K562 (cell line): ENCODE results near the gene B3GAT3. TPM values are rescaled to one million over a fixed set of nuclear protein-coding genes. Genes with fewer than 3 reads are reported as not detected.

Experiments
- ARNT ChIP-seq, 2 experiments: fragments of 450-650 bp; IDR thresholded peaks; 2 replicates each; pipeline ENCODE4 v1.6.1; 2016; ENCODE audit warnings: mild to moderate bottlenecking in 1 of 2
- CBFA2T2 ChIP-seq: fragments of 450-650 bp; conservative IDR thresholded peaks from 2 replicates; pipeline ENCODE4 v1.6.1; 2017; ENCODE audit warnings: mild to moderate bottlenecking
- COPS2 ChIP-seq: fragments of 450-650 bp; conservative IDR thresholded peaks from 2 replicates; pipeline ENCODE4 v1.6.1; 2016; ENCODE audit warnings: mild to moderate bottlenecking, moderate library complexity
- DNMT1 ChIP-seq: fragments of 450-650 bp; IDR thresholded peaks from 2 replicates; pipeline ENCODE4 v1.6.1; 2016; ENCODE audit warnings: antibody characterized with exemption, mild to moderate bottlenecking
- E2F1 ChIP-seq: sonication (generic); formaldehyde crosslinking; IDR thresholded peaks from 2 replicates; pipeline ENCODE4 v1.8.1; 2023; ENCODE audit warnings: mild to moderate bottlenecking, missing genetic modification reagents, moderate library complexity
- ESRRB ChIP-seq: fragments of 250-450 bp; sonication (Bioruptor Pico); IDR thresholded peaks from 2 replicates; pipeline ENCODE4 v1.5.0; 2020; ENCODE audit warnings: mild to moderate bottlenecking, moderate library complexity, borderline replicate concordance
- FOXK2 ChIP-seq, 2 experiments: fragments of 450-650 bp; IDR thresholded peaks in 1 of 2; conservative IDR thresholded peaks in 1 of 2; 2 replicates each; pipeline ENCODE4 v1.6.1; 2016; ENCODE audit warnings: low read depth in 2 of 2, mild to moderate bottlenecking in 1 of 2
- HDAC1 ChIP-seq, 2 experiments: fragments of 450-650 bp; IDR thresholded peaks; 2 replicates each; pipeline ENCODE4 v1.6.1; 2016 to 2017; ENCODE audit warnings: inconsistent platforms in 1 of 2, mild to moderate bottlenecking in 1 of 2, moderate library complexity in 1 of 2
- HES1 ChIP-seq: fragments of 450-650 bp; IDR thresholded peaks from 2 replicates; pipeline ENCODE4 v1.6.1; 2016; ENCODE audit warnings: low read depth, mild to moderate bottlenecking, moderate library complexity
- HMGXB4 ChIP-seq: sonication (generic); formaldehyde crosslinking; IDR thresholded peaks from 2 replicates; pipeline ENCODE4 v1.8.1; 2023; ENCODE audit warnings: mild to moderate bottlenecking, missing genetic modification reagents
- MAZ ChIP-seq, 2 experiments: fragments of 450-650 bp in 1 of 2; sonication (generic) in 1 of 2; formaldehyde crosslinking; IDR thresholded peaks in 1 of 2; conservative IDR thresholded peaks in 1 of 2; 2 replicates each; pipeline versions ENCODE4 v1.4.0 to v1.5.0; 2020; ENCODE audit warnings: mild to moderate bottlenecking in 1 of 2, missing genetic modification reagents in 1 of 2
- NRF1 ChIP-seq, 2 experiments: fragments of 450-650 bp; IDR thresholded peaks in 1 of 2; conservative IDR thresholded peaks in 1 of 2; 2 replicates each; pipeline ENCODE4 v1.6.1; 2014; ENCODE audit warnings: mild to moderate bottlenecking in 2 of 2
- RFX5 ChIP-seq: IDR thresholded peaks from 2 replicates; pipeline ENCODE4 v1.6.1; 2011; ENCODE audit warnings: low read depth, mild to moderate bottlenecking, improper control_type of control experiment, low read length
- SFPQ ChIP-seq: fragments of 200-400 bp; formaldehyde crosslinking; IDR thresholded peaks from 2 replicates; pipeline ENCODE4 v1.6.1; 2017; ENCODE audit warnings: mild to moderate bottlenecking, low read depth, low read length, moderate library complexity
- SIN3A ChIP-seq, 2 experiments: fragments of 150-350 bp in 1 of 2; IDR thresholded peaks; 2 replicates each; pipeline ENCODE4 v1.6.1; 2011 to 2016; ENCODE audit warnings: borderline replicate concordance in 2 of 2, low read depth in 2 of 2, low read length in 2 of 2, mild to moderate bottlenecking in 2 of 2, moderate library complexity in 2 of 2; ENCODE audit not compliant: control insufficient read depth in 1 of 2
- STAT5B ChIP-seq: fragments of 250-450 bp; sonication (Bioruptor Pico); IDR thresholded peaks from 2 replicates; pipeline ENCODE4 v1.8.0; 2021; ENCODE audit warnings: mild to moderate bottlenecking, inconsistent platforms
- TBP ChIP-seq: optimal IDR thresholded peaks from 2 replicates; pipeline ENCODE3; 2011; ENCODE audit warnings: low read depth, low read length, improper control_type of control experiment
- ZNF165 ChIP-seq: fragments of 250-450 bp; sonication (Bioruptor Pico); IDR thresholded peaks from 2 replicates; pipeline ENCODE4 v1.4.0; 2020; ENCODE audit warnings: borderline replicate concordance
- ZNF263 ChIP-seq: sonication (generic); formaldehyde crosslinking; IDR thresholded peaks from 2 replicates; pipeline ENCODE4 v1.8.0; 2022; ENCODE audit warnings: mild to moderate bottlenecking, missing genetic modification reagents, borderline replicate concordance
- polyA plus RNA-seq, 8 experiments: library from polyadenylated mRNA; depleted of rRNA in 4 of 8; stranded (reverse) in 5 of 8; unstranded in 3 of 8; fragments of >200 nt; fragmentation: Nextera tagmentation in 2 of 8; fragmentation: Illumina TruSeq in 1 of 8; extraction: Ambion mirVana in 2 of 8; extraction: Trizol in 1 of 8; gene quantifications; 2 replicates each; pipeline versions ENCODE4 v1.2.1 to v1.2.3, GENCODE V29; 2011 to 2014; ENCODE audit warnings: inconsistent platforms in 1 of 8, missing spikeins in 1 of 8
- total RNA-seq, 7 experiments: library from RNA; depleted of rRNA in 6 of 7; stranded (reverse); fragments of >200 nt in 6 of 7; fragmentation: Illumina TruSeq in 2 of 7; extraction: Trizol in 2 of 7; gene quantifications; 2 replicates each; pipeline versions ENCODE4 v1.2.1 to v1.2.3, GENCODE V29; 2011 to 2021; ENCODE audit warnings: low replicate concordance in 1 of 7
- TF ChIP-seq, protein P1 (sequence below), 2 experiments: IDR thresholded peaks; 2 replicates each; pipeline ENCODE4 v1.6.1; 2012; ENCODE audit warnings: improper control_type of control experiment in 2 of 2, low read depth in 2 of 2, low read length in 2 of 2, borderline replicate concordance in 1 of 2

Gene B3GAT3
- total and polyA plus RNA-seq, 9 of the 15 experiments (the other 6 are each of a cell fraction or from before 2014, with no cell fraction given), result 0.30 to 64.0 (median 21.4) TPM

DNA sequence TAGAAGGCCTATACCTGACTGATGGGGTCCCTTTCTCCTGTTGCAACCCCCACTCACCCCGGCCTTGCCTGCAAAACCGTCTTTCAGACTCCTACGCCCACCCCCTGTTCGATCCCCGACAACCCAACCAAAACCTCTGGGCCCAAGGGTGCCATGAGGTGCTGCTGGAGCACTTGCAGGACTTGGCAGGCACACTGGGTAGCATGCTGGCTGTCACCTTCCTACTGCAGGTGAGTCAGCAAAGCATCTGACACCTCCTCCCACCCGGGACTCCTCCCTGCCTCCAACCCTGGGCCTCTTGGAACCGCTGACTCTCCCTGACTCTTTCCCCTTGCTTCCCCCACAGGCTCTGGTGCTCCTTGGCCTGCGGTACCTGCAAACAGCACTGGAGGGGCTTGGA, 7.5 kb downstream of the B3GAT3 start (continued):
- TF ChIP-seq ARNT (IDR thresholded peaks at IDR 0.05) (no peak), ZNF165 (CRISPR knock-in tag) (no peak), RFX5 (no peak), HDAC1 (IDR thresholded peaks at IDR 0.05) (0 out of 4 replicates have a peak, but pooled peaks of 1 of the 2 experiments have one; percentile 39), E2F1 (CRISPR knock-in tag) (no peak), MAZ (CRISPR knock-in tag; conservative IDR thresholded peaks at IDR 0.05 in 1 of 2, IDR thresholded peaks at IDR 0.05 in 1 of 2) (no peak), COPS2 (no peak), TBP (peak; percentile 54), STAT5B (CRISPR knock-in tag) (no peak), DNMT1 (no peak), SFPQ (no peak), HES1 (no peak), ZNF263 (CRISPR knock-in tag) (peak; percentile 89), FOXK2 (conservative IDR thresholded peaks at IDR 0.05 in 1 of 2, IDR thresholded peaks at IDR 0.05 in 1 of 2; ENCODE audit: low read depth in 2 of 2) (0 out of 4 replicates have a peak, but pooled peaks of 1 of the 2 experiments have one; percentile 21), HMGXB4 (no peak), CBFA2T2 (no peak), ESRRB (no peak), NRF1 (conservative IDR thresholded peaks at IDR 0.05 in 1 of 2, IDR thresholded peaks at IDR 0.05 in 1 of 2) (0 out of 4 replicates have a peak, but pooled peaks of 1 of the 2 experiments have one; percentile 14), SIN3A (IDR thresholded peaks at IDR 0.05; ENCODE audit: borderline replicate concordance in 2 of 2, control insufficient read depth in 1 of 2, low read depth in 2 of 2, low read length in 2 of 2) (peak in 1 of 2 experiments; percentile 44; a peak in 1 of 4 replicates)
- TF ChIP-seq, protein P1, sequence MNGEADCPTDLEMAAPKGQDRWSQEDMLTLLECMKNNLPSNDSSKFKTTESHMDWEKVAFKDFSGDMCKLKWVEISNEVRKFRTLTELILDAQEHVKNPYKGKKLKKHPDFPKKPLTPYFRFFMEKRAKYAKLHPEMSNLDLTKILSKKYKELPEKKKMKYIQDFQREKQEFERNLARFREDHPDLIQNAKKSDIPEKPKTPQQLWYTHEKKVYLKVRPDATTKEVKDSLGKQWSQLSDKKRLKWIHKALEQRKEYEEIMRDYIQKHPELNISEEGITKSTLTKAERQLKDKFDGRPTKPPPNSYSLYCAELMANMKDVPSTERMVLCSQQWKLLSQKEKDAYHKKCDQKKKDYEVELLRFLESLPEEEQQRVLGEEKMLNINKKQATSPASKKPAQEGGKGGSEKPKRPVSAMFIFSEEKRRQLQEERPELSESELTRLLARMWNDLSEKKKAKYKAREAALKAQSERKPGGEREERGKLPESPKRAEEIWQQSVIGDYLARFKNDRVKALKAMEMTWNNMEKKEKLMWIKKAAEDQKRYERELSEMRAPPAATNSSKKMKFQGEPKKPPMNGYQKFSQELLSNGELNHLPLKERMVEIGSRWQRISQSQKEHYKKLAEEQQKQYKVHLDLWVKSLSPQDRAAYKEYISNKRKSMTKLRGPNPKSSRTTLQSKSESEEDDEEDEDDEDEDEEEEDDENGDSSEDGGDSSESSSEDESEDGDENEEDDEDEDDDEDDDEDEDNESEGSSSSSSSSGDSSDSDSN (IDR thresholded peaks at IDR 0.05; ENCODE audit: borderline replicate concordance in 1 of 2, low read depth in 2 of 2, low read length in 2 of 2), result peak in 1 of 2 experiments; percentile 84; a peak in 2 of 4 replicates
